Osteoblast (primary cell): ENCODE results near the gene ATOH8. TPM values are rescaled to one million over a fixed set of nuclear protein-coding genes. Genes with fewer than 3 reads are reported as not detected.

Experiments used
- DNase-seq: peaks from one replicate; pipeline ENCODE4 v3.0.0; 2011; ENCODE audit warnings: low spot score, mixed read lengths; ENCODE audit not compliant: insufficient read length; ENCODE audit errors: missing footprints
- H2AFZ ChIP-seq: 2 replicates; pipeline ENCODE4 v1.6.0; 2011; ENCODE audit warnings: mild to moderate bottlenecking, low read length
- H3K27ac ChIP-seq: 2 replicates; pipeline ENCODE4 v1.5.1; 2011; ENCODE audit warnings: mild to moderate bottlenecking, low read depth, low read length, moderate library complexity
- H3K27me3 ChIP-seq: 2 replicates; pipeline ENCODE4 v1.6.0; 2012; ENCODE audit warnings: mild to moderate bottlenecking, control low read depth, inconsistent platforms, low read length, moderate library complexity; ENCODE audit not compliant: insufficient read depth
- H3K36me3 ChIP-seq: 2 replicates; pipeline ENCODE4 v1.5.1; 2011; ENCODE audit warnings: mild to moderate bottlenecking, low read length, control low read depth, moderate library complexity; ENCODE audit not compliant: insufficient read depth
- H3K4me1 ChIP-seq: 2 replicates; pipeline ENCODE4 v1.5.1; 2011; ENCODE audit warnings: mild to moderate bottlenecking, low read length, control low read depth, moderate library complexity; ENCODE audit not compliant: insufficient read depth
- H3K4me2 ChIP-seq: 2 replicates; pipeline ENCODE4 v1.6.0; 2011; ENCODE audit warnings: mild to moderate bottlenecking, low read length; ENCODE audit not compliant: insufficient read depth
- H3K4me3 ChIP-seq: fragments of 200-600 bp; sonication (generic); 3 replicates; pipeline ENCODE4 v1.5.1; 2012; ENCODE audit warnings: mild to moderate bottlenecking, low read length, inconsistent platforms; ENCODE audit not compliant: insufficient read depth
- H3K79me2 ChIP-seq: 2 replicates; pipeline ENCODE4 v1.6.0; 2012; ENCODE audit warnings: mild to moderate bottlenecking, low read length, control low read depth, inconsistent platforms; ENCODE audit not compliant: insufficient read depth
- H3K9me3 ChIP-seq: 2 replicates; pipeline ENCODE4 v1.5.1; 2011; ENCODE audit warnings: low read depth, low read length, control low read depth
- H4K20me1 ChIP-seq: 2 replicates; pipeline ENCODE4 v1.6.0; 2012; ENCODE audit warnings: mild to moderate bottlenecking, low read length, control low read depth; ENCODE audit not compliant: insufficient read depth
- total RNA-seq: library from RNA; depleted of rRNA; stranded (reverse); fragments of >200 nt; gene quantifications from 2 replicates; pipeline ENCODE4 v1.2.3, GENCODE V29; 2012
- TF ChIP-seq, protein P1 (sequence below): IDR thresholded peaks from 2 replicates; pipeline ENCODE4 v1.5.1; 2011; ENCODE audit warnings: mild to moderate bottlenecking, low read depth, low read length, moderate library complexity; ENCODE audit errors: extremely low read depth

ATOH8 gene, protein sequence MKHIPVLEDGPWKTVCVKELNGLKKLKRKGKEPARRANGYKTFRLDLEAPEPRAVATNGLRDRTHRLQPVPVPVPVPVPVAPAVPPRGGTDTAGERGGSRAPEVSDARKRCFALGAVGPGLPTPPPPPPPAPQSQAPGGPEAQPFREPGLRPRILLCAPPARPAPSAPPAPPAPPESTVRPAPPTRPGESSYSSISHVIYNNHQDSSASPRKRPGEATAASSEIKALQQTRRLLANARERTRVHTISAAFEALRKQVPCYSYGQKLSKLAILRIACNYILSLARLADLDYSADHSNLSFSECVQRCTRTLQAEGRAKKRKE
- 18.6 and 35.1 TPM in 2 replicates for total RNA-seq

DNA sequence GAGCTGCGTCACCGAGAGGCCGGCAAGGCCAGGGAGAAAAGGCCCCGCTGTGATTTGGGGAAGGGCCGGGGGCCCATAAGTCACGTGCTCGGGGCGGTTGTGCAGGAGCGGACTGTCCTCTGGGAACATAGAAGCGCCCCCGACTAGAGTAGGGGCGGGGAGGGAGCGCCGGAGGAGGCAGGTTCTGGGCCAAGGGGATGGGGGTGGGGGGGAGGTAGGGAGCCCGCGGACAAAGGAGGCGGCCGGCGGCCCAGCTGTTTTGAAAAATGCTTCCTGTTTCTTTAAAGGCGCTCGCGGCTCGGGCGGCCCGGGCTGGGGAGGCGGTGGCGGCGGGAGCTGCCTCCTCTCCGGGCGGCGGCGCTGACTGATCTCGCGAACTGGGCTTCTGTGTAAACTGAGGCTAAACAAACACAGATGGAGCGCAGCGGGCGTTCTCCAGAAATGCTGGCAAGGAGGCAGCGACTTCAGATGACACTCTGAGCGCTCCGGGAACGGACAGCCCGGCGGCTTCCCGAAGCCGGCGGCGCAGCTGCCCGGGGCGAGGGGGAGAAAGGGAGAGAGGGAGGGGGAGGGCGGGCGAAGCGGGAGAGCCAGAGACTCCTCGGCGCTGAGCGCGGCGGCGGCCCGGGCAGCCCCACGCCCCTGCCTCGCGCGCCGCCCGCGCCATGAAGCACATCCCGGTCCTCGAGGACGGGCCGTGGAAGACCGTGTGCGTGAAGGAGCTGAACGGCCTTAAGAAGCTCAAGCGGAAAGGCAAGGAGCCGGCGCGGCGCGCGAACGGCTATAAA, at the start of gene ATOH8:
TSS of gene ATOH8 (plus strand) at position 467 of the 788 bp plus-strand sequence. CDS start at position 666, 199 bp downstream.
- Histone ChIP-seq H3K27ac (peak within 1 kb of the TSS; percentile 45), H3K4me1 (peaks cover 26% of the 10 kb centered on the region), H3K27me3 (no peaks in the 10 kb centered on the region), H2AFZ (peak within 1 kb of the TSS; percentile 61), H3K4me2 (peak within 1 kb of the TSS; percentile 94), H3K9me3 (no peaks in the 10 kb centered on the region), H4K20me1 (peaks cover 22% of the 10 kb centered on the region), H3K79me2 (peaks cover 42% of the 10 kb centered on the region), H3K4me3 (peak within 1 kb of the TSS; percentile 93), H3K36me3 (peaks cover 5% of the 10 kb centered on the region)
- TF ChIP-seq, protein P1, sequence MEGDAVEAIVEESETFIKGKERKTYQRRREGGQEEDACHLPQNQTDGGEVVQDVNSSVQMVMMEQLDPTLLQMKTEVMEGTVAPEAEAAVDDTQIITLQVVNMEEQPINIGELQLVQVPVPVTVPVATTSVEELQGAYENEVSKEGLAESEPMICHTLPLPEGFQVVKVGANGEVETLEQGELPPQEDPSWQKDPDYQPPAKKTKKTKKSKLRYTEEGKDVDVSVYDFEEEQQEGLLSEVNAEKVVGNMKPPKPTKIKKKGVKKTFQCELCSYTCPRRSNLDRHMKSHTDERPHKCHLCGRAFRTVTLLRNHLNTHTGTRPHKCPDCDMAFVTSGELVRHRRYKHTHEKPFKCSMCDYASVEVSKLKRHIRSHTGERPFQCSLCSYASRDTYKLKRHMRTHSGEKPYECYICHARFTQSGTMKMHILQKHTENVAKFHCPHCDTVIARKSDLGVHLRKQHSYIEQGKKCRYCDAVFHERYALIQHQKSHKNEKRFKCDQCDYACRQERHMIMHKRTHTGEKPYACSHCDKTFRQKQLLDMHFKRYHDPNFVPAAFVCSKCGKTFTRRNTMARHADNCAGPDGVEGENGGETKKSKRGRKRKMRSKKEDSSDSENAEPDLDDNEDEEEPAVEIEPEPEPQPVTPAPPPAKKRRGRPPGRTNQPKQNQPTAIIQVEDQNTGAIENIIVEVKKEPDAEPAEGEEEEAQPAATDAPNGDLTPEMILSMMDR: no peak
- peak; percentile 96 for DNase-seq

DNA sequence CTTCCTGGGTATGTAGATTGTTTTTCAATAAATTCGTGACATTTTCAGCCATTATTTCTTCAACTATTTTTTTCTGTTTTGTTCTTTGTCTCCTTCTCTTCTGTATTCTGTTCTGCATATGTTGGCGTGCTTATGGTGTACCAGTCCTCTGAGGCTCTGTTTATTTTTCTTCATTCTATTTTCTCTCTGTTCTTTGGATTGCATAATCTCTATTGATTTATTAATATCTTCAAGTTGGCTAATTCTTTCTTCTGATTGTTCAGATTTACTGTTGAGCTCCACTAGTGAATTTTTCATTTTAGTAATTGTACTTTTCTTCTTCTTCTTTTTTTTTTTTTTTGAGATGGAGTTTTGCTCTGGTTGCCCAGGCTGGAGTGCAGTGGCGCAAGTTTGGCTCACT, 49.8 kb upstream of the ATOH8 start:
- no peak for DNase-seq
- H3K4me3 ChIP-seq: no peak overlapping the region
- no peaks in the 10 kb centered on the region for H3K27me3 ChIP-seq
- no peaks in the 10 kb centered on the region for H3K36me3 ChIP-seq
- peaks cover 31% of the 10 kb centered on the region for H3K4me1 ChIP-seq
- H2AFZ ChIP-seq: no peak overlapping the region
- H4K20me1 ChIP-seq: no peaks in the 10 kb centered on the region
- no peak overlapping the region for H3K27ac ChIP-seq
- TF ChIP-seq, protein P1: no peak
- H3K4me2 ChIP-seq: no peak overlapping the region
- no peaks in the 10 kb centered on the region for H3K9me3 ChIP-seq
- H3K79me2 ChIP-seq: no peaks in the 10 kb centered on the region

DNA sequence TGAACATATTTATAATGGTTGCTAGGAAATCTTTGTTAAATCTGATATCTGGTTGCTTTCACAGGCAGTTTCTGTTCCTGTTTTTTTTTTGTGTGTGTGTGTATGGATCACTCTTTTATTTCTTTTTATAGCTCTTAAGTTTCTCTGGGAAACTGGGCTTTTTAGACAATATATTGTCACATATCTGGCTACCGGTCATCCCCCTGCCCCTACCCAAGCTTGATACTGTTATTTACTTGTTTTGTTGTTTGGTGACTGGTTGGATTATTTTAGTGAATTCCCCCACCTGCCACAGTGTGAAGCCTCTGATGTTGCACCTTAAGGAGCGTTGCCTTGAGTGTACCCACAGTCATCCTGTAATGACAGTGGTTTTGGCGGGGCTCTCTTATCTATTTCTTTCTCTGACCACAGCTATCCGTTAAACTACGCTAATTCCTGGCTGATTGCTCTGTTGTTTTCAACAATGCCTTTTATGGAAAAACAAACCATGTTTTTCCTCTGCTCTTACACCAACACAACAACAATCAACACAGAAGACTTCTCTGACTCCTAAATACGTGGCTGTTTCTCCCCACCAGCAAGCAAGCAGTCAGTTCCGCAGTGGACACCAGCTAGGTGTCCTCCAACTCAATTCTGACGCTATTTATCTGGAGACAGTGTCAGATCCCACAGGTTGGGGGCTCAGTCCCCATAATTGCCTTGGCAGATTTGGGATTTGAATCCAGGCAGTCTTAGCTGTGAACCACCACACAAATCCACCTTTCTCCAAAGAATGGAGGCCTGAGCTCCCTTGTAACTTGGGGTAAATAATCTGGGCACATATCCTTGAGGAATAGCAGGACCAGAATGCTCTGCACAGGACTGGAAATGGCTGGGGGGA, 48.8 kb upstream of the ATOH8 start:
- Histone ChIP-seq H3K4me3 (no peak overlapping the region), H3K27ac (peak overlapping the region; percentile 20), H3K36me3 (no peaks in the 10 kb centered on the region), H3K9me3 (no peaks in the 10 kb centered on the region), H3K27me3 (no peaks in the 10 kb centered on the region), H2AFZ (no peak overlapping the region), H3K4me1 (peaks cover 31% of the 10 kb centered on the region), H4K20me1 (no peaks in the 10 kb centered on the region), H3K4me2 (peak overlapping the region; percentile 1), H3K79me2 (no peaks in the 10 kb centered on the region)
- no peak for DNase-seq
- TF ChIP-seq, protein P1: no peak
